MM.1S (cell line): ENCODE results near the gene TTC24.

ENCODE experiments used
- DNase-seq: peaks from one replicate; pipeline ENCODE4 v3.0.0-alpha.2; 2015
- H2AFZ ChIP-seq: fragments of 300-600 bp; sonication (generic); 2 replicates; pipeline ENCODE4 v1.6.0; 2016; ENCODE audit warnings: antibody characterized with exemption, low read length
- H3F3A ChIP-seq: fragments of 300-600 bp; sonication (generic); 2 replicates; pipeline ENCODE4 v1.6.1; 2016; ENCODE audit warnings: mild to moderate bottlenecking, antibody characterized with exemption, low read length, moderate library complexity, mixed read lengths; ENCODE audit not compliant: insufficient read depth
- H3K27ac ChIP-seq: fragments of 300-600 bp; sonication (generic); 2 replicates; pipeline ENCODE4 v1.5.1; 2016; ENCODE audit warnings: mild to moderate bottlenecking, low read length
- H3K27me3 ChIP-seq: fragments of 300-600 bp; sonication (generic); replicated peaks from 2 replicates; pipeline ENCODE4 v1.6.0; 2016; ENCODE audit warnings: low read length; ENCODE audit not compliant: insufficient read depth
- H3K36me3 ChIP-seq: fragments of 300-600 bp; sonication (generic); replicated peaks from 2 replicates; pipeline ENCODE4 v1.6.1; 2016; ENCODE audit warnings: mild to moderate bottlenecking, low read length, mixed read lengths; ENCODE audit not compliant: insufficient read depth
- H3K4me1 ChIP-seq: fragments of 300-600 bp; sonication (generic); 2 replicates; pipeline ENCODE4 v1.6.1; 2016; ENCODE audit warnings: low read length, mixed read lengths
- H3K4me2 ChIP-seq: fragments of 300-600 bp; sonication (generic); 2 replicates; pipeline ENCODE4 v1.6.0; 2016; ENCODE audit warnings: low read depth, low read length
- H3K4me3 ChIP-seq: fragments of 300-600 bp; sonication (generic); 2 replicates; pipeline ENCODE4 v1.5.1; 2016; ENCODE audit warnings: low read length, mixed read lengths
- H3K79me2 ChIP-seq: fragments of 300-600 bp; sonication (generic); 2 replicates; pipeline ENCODE4 v1.6.1; 2016; ENCODE audit warnings: mixed run types, low read length, mixed read lengths
- H3K9ac ChIP-seq: fragments of 300-600 bp; sonication (generic); 2 replicates; pipeline ENCODE4 v1.6.1; 2016; ENCODE audit warnings: low read length, mixed read lengths
- H3K9me2 ChIP-seq: fragments of 300-600 bp; sonication (generic); replicated peaks from 2 replicates; pipeline ENCODE4 v1.6.1; 2016; ENCODE audit warnings: mild to moderate bottlenecking, low read length, mixed read lengths; ENCODE audit not compliant: insufficient read depth
- H3K9me3 ChIP-seq: fragments of 300-600 bp; sonication (generic); replicated peaks from 2 replicates; pipeline ENCODE4 v1.6.1; 2016; ENCODE audit warnings: mild to moderate bottlenecking, low read length, mixed read lengths; ENCODE audit not compliant: insufficient read depth
- H4K20me1 ChIP-seq: fragments of 300-600 bp; sonication (generic); 2 replicates; pipeline ENCODE4 v1.6.1; 2016; ENCODE audit warnings: mild to moderate bottlenecking, low read length, moderate library complexity, mixed read lengths; ENCODE audit not compliant: insufficient read depth
- EZH2 ChIP-seq: fragments of 300-600 bp; sonication (generic); optimal IDR thresholded peaks from 2 replicates; pipeline ENCODE3; 2017; ENCODE audit warnings: low read depth, mild to moderate bottlenecking, antibody characterized with exemption, low read length, mixed read lengths
- EZH2phosphoT487 ChIP-seq: fragments of 300-600 bp; sonication (generic); IDR thresholded peaks from 2 replicates; pipeline ENCODE4 v1.6.1; 2018; ENCODE audit warnings: antibody characterized with exemption, low read length
- TF ChIP-seq, protein P1 (sequence below): fragments of 300-600 bp; sonication (generic); IDR thresholded peaks from 2 replicates; pipeline ENCODE4 v1.5.1; 2016; ENCODE audit warnings: antibody characterized with exemption, low read length, mixed read lengths

TTC24 gene

DNA sequence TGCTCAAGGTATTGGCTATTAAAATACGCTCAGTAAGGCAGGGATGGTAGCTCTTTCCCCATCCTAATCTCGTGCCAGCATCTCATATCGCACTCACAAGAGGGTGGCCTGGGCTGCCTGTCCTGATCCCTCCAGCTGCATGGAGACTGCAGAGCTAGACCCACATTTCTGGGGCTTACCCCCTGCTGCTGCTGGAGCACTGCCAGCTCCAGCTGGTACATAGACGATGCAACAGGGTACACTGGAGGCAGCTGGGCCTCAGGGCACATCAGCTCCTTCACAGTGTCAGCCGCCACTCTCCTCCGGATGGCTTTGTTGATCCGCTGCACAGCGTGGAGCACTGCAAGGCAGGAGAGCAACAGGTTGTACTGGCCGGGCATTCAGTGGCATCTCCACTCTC lies 23.2 kb upstream of the TTC24 start:
- no peak overlapping the region for H3K27ac ChIP-seq

DNA sequence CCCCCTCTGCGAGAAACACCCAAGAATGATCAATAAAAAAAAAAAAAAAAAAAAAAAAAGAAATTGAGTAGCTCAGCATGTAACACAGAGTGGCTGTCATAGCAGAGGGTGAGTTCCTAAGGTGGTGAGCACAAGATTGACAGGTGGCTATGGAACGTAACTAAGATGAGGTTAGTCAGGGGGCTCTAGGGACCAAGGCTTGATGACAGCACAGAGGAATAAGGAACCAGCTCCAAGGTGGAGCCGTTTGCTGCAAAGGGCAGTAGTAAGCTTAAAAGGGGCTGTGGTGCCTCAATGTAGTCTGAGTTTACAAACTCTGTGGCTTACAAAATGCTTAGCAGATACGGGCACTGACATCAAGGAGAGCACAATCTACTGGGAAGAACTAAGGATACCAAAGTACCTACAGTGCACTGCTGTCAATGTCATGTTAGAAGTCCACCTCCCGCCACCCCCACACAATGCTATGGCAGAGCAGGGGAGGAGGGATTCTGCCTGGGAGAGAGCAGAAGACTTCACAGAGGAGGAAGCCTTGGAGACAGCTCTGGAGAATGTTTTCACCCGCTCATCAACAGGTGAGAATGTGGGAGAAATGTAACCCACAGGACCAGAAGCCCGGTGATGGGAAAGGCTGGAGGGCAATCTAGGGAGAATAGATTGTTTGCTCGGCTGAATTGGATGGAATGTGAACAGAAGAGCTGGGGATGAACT lies 20.3 kb upstream of the TTC24 start:
- H3K9ac ChIP-seq: no peak overlapping the region
- H2AFZ ChIP-seq: no peak overlapping the region
- no peaks in the 10 kb centered on the region for H3K9me3 ChIP-seq
- TF ChIP-seq EZH2phosphoT487 (no peak), EZH2 (no peak)
- TF ChIP-seq, protein P1, sequence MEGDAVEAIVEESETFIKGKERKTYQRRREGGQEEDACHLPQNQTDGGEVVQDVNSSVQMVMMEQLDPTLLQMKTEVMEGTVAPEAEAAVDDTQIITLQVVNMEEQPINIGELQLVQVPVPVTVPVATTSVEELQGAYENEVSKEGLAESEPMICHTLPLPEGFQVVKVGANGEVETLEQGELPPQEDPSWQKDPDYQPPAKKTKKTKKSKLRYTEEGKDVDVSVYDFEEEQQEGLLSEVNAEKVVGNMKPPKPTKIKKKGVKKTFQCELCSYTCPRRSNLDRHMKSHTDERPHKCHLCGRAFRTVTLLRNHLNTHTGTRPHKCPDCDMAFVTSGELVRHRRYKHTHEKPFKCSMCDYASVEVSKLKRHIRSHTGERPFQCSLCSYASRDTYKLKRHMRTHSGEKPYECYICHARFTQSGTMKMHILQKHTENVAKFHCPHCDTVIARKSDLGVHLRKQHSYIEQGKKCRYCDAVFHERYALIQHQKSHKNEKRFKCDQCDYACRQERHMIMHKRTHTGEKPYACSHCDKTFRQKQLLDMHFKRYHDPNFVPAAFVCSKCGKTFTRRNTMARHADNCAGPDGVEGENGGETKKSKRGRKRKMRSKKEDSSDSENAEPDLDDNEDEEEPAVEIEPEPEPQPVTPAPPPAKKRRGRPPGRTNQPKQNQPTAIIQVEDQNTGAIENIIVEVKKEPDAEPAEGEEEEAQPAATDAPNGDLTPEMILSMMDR: no peak
- H3K4me2 ChIP-seq: no peak overlapping the region
- no peaks in the 10 kb centered on the region for H3K79me2 ChIP-seq
- no peak for DNase-seq
- no peak overlapping the region for H3K27ac ChIP-seq
- no peak overlapping the region for H3K4me3 ChIP-seq
- no peaks in the 10 kb centered on the region for H3K27me3 ChIP-seq
- H3K4me1 ChIP-seq: no peaks in the 10 kb centered on the region
- H3K36me3 ChIP-seq: no peaks in the 10 kb centered on the region
- H3K9me2 ChIP-seq: no peaks in the 10 kb centered on the region
- no peaks in the 10 kb centered on the region for H3F3A ChIP-seq
- H4K20me1 ChIP-seq: no peaks in the 10 kb centered on the region

More for the DNA sequence above, 23.2 kb upstream of the TTC24 start:
- H3K79me2 ChIP-seq: no peaks in the 10 kb centered on the region
- H3K9me2 ChIP-seq: no peaks in the 10 kb centered on the region
- H3K9me3 ChIP-seq: no peaks in the 10 kb centered on the region
- no peaks in the 10 kb centered on the region for H3K27me3 ChIP-seq
- no peaks in the 10 kb centered on the region for H3K36me3 ChIP-seq
- H3K9ac ChIP-seq: no peak overlapping the region
- TF ChIP-seq, protein P1: no peak
- TF ChIP-seq EZH2phosphoT487: no peak
- no peak for TF ChIP-seq EZH2
- no peak overlapping the region for H2AFZ ChIP-seq
- no peak overlapping the region for H3K4me3 ChIP-seq
- H3F3A ChIP-seq: no peaks in the 10 kb centered on the region
- no peak overlapping the region for H3K4me2 ChIP-seq
- H3K4me1 ChIP-seq: no peaks in the 10 kb centered on the region
- no peaks in the 10 kb centered on the region for H4K20me1 ChIP-seq
- DNase-seq: no peak

DNA sequence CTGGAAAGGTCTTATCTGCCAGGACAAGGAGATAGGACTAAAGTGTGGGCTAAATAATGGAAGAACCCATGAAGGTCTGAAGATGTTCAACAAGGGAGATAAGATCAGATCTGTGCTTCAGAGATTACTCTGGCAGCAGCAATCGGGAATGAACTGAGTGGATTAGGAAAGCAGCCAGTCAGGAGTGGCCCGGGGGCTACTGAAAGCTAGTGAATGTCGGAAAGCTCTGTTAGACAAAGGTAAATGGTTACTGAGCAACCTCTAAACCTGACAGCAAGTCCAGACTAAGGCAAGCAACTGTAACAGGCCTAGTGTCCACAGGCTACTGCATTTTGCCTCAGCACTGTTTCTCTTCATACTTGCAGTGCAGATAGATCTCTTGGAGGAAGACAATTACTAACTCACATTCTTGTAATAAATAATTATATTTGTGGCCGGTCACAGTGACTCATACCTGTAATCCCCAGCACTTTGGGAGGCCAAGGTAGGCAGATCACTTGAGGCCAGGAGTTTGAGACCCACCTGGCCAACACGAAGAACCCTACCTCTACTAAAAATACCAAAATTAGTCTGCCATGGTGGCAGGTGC lies 19.6 kb upstream of the TTC24 start:
- Histone ChIP-seq H3K4me1 (no peaks in the 10 kb centered on the region), H3K27me3 (no peaks in the 10 kb centered on the region), H3K79me2 (no peaks in the 10 kb centered on the region), H3K9me2 (no peaks in the 10 kb centered on the region), H3F3A (no peaks in the 10 kb centered on the region), H3K9me3 (no peaks in the 10 kb centered on the region), H3K9ac (no peak overlapping the region), H3K4me2 (no peak overlapping the region), H3K36me3 (no peaks in the 10 kb centered on the region), H4K20me1 (no peaks in the 10 kb centered on the region), H3K4me3 (no peak overlapping the region), H3K27ac (no peak overlapping the region), H2AFZ (no peak overlapping the region)
- TF ChIP-seq, protein P1: no peak
- TF ChIP-seq EZH2: no peak
- no peak for TF ChIP-seq EZH2phosphoT487
- DNase-seq: no peak
